Measurements from ENCODE around the gene ATP9A.

ATP9A gene

DNA sequence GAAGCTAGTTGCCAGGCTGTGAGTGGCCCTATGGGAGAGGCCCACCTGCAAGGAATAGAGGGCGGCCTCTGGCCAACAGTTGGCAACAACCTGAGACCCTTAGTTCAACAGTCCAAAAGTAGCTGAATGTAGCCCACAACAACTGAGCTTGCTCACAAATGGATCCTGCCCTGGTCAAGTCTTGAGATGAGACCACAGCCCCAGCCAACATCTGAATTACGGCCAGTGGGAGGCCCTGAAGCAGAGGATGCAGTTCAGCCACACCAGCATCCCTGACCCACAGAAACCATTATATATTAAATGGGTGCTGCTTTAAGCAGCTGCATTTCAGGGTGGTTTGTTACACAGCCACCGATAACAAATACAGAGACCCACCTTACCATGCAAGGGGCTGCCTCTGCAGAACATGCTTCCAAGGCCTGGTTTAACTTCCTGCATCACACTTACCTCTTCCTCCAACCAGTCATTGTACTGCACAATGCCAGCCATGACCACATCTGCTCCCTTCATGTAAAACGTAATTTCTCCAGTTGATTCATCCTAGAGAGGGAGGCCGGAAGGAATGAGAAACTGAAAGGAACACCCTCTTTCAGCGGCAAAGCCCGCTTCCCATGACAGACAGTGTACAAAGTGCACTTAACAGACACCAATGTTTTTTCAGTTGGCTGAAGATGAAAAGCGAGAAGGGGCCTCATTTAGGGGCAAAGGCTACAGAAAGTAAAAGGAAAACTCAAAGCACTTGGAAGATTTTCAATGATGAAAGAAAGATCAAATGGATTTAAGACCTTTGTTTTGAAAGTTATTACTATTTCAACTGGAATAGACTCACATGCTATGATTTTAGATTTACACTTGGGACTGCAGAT is 139.4 kb downstream of the ATP9A start:
- no peak for DNase-seq (ENCODE audit: low read depth)

DNA sequence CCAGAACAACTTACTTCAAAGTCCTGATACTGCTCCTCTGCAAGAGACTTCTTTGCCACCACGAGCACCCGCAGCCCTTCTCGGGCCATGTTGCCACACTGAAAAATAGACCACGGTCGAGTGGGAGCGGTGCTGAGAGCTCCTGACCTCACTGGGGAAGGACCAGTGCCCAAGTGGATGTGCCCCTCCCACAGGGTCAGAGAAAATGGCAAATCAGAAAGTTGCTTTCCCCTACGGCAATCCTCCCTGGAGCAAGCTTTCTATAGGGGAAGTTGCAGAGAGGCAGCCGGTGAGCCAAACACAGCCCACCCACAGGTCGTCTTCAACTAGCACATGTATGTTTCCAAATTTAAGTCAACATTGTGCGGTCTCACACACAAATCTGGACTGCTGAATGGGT is 140.6 kb downstream of the ATP9A start:
- no peak for DNase-seq (ENCODE audit: low read depth)

DNA sequence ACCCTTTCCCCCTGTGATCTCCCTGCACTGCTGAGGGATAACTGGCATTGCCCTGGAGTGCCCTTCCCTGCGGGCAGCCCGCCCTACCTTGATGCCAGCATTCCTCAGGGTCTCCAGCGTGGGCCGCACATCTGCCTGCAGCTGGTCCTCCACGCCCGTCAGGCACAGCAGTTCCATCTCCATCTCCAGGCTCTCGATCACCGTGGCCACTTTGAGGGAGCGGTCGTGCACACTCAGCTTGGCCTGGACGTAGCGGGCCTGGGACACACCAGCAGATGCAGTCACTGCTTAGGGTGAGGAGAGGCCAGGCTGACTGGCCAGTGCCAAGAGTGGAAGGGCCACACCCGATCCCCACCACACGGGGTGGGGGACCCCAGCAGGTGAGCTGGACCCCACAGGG is 143.1 kb downstream of the ATP9A start:
- DNase-seq (ENCODE audit: low read depth): no peak

DNA sequence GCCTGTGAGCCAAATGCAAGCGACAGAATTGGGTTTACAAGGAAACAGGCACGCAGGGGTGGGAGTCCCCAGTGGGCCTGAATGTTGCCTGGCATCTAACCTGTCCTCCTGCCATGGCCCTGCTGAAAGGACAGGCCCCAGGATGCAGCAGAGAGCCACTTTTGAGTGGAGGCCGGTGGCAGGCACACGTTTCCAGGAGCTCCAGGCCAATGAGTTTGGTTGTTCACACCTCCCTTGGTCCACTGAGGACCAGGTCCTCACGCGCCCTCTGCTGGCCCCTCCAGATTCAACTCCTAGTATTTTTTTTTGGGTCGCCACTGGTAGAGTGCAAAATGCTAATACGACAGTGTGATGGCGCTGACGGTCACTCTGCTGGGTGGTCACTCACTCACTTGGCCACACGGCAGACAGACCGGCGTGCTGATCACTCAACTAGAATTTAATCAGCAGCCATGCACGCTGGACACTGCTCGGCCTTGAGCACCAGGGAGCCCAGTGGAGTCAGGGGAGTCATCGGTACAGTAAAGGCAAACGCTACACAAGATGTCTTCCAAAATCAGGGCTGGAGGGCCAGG is 143.9 kb downstream of the ATP9A start:
- peak; percentile 76 for DNase-seq (ENCODE audit: low read depth)

DNA sequence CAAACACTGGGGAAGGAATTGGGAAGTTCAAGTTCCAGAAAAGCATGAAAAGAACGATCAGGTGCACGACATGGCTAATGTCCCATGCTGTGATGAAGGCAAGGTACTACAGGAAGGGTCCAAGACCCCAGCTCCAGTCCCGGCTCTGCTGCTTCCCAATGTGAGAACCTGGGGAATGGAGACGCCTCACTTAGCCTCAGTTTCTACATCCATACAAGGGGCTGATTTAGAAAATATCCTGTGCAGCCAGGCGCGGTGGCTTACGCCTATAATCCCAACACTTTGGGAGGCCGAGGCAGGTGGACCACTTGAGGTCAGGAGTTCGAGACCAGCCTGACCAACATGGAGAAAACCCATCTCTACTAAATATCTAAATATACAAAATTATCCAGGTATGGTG is 144.9 kb downstream of the ATP9A start:
- DNase-seq (ENCODE audit: low read depth): no peak

DNA sequence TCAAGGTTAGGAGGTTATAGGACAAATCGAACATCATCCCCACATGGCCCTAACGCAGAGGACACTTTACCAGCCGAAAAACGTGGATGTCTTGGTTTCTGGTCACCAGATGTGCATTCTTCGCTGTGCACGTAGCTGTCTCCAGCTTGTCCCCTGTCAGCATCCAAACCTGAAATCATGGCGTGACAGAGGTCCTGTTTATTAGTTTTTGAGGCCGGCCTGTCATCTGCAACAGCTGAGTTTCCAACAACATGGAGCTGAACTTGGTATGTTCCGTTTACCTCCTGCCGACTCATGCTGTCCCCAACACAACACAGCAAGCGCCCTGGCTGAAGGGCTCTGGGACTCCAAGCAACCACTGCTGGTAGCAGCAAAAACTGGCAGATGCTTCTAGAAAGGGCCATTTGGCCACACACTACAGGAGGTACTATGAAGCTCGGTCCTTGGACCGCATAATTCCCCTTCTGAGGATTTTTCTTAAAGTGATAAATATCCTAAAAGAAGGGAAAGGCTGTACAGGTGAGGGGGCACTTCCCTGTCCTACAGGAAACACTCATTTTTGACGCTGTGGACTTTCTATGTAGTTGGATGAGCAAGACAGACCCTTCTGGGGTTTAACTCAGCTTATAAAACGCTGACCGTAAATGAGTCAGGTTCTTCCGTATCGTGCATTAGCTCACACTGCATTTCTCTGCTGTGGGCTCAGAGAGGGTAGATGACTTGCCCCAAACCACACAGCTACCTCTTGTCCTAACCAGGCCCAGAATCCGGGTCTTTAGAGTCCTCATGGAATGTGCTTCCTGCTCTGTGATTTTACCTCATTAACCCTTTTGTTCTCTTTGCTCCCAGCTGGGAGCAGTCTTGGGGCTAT is 146.0 kb downstream of the ATP9A start:
- DNase-seq (ENCODE audit: low read depth): no peak

DNA sequence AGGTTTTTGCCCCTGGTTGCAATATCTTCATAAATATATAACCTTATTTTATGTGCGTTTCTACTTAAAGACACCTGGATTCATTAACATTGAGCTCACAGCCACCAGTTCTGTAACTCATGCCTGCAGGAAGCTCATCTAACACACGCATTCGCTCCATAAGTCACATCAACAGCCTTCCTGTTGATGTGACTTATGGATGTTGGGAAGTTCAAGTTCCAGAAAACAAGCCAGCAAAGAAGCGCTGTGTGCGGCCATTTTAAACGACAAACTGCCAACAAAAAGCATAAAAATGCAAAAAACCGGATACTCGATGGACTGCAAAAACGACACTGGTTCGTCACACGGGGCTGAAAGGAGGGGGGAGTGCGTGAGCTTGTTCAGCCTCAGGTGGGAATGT is 147.8 kb downstream of the ATP9A start:
- no peak for DNase-seq (ENCODE audit: low read depth)

DNA sequence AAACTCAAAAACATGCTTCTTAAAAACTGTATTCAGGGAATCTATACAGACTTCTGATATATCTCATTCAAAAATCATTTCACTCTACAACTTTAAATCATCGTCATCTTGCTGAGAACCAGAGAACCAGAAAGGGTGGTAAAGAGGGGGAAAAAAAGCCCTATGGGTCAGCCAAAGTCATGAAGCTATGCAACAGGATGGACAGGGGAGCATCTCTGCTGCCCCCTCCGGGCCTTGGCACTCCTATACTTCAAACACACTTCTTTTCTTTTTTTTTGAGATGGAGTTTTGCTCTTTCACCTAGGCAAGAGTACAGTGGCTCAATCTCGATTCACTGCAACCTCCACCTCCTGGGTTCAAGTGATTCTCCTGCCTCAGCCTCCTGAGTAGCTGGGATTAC is 152.1 kb downstream of the ATP9A start:
- DNase-seq (ENCODE audit: low read depth): no peak

DNA sequence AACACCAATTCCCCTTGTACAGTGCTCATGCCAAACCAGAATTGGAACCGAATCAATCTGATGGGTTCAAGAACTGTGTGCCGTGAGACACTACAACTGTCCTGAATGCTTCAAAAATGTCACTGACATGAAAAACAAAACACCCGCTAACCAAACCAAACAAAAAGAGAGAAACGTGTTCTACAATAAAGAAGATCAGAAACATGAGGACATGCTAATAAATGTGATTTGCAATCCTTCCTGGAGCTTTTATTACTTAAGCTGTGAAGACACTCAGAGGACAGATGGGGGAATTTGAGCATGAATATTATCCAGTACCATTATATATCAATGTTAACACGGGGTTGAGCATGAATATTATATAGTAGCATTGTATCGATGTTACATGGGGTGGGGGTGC is 153.5 kb downstream of the ATP9A start:
- DNase-seq (ENCODE audit: low read depth): no peak

DNA sequence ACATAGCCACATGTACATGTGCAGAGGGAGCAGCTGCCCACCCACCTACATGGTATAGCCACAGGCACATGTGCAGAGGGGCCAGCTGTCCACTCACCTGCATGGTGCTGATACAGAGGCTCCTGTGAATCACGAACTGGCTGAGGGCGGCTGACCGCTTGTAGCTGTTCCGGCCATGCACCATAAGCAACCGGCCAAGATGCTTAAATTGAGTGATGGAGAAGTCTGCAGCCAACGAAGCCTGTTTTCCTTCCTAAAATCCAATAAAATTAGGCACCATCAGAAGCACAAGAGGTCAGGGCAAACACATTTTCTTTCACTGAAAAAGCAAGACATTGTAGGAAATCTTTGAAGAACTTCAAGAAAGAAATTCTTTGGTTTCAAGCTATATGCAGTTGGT is 154.6 kb downstream of the ATP9A start:
- no peak for DNase-seq (ENCODE audit: low read depth)

DNA sequence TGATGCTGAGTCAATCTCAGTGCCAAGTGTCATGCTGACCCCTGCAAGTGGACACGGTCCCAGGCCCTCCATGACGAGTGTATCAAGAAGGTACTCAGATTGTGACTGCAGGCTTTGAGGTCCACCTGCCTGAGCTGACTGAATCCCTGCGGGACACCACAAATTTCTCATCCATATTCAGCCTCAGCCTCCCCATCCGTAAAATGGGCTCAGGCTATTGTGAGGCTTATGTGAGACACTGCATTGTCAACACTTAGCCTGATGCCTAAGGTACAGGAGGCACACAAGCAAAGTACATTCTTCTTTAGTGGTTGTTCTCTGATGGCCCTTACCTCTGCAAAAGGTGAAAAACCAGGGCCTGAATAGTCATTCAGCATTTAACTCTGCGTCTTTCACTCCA is 155.3 kb downstream of the ATP9A start:
- DNase-seq (ENCODE audit: low read depth): no peak

DNA sequence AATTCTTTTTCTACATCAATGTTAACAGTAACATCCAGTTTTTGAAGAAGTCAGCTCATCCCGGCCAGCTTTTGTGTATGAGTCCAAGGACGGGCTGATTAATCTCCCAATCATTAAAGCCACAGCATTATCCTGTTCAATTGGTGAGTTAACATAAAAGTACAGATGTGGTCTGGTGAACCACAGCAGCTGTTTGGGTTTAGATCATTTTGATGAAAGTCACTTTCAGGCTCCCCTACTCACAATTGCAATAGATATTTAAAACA is 156.6 kb downstream of the ATP9A start:
- no peak for DNase-seq (ENCODE audit: low read depth)

DNA sequence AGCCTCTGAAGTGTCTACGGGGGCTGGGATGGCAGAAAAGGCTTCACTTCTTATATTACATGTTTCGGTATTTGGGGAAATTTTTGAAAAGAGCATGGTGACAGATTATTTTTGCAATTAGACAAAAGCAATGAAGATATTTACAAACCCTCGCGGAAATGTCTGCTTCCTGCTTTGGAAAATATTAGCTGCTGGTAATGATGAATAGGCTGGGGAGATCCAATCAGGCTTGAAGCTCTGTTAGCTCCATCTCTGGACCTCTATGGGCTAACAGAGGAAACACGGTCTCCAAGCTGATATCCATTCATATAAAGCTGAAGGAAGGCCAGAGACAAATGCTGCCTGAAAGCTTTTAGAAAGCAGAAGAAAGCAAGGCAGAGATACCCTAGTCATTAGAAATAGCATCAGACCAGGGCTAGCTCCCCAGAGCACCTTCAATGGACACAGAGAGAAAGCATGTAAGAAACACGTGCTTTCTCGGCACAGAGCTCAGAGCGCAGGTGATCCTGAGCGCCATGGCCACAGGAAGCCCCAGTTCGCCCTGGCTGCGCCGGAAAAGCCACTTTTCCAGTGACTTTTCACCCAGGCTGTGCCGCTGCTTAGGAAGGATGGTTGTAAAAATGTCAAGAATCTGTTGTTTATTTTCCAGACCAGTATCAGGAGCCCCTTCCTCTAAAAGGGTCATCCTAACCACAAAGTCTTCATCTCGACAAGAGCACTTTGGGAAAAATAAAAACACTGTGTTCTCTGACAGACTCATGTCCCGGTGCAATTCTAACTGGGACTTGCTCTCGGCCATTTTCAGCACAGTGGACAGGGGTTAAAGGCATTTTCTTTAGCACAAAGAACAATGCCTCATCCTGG is 157.2 kb downstream of the ATP9A start:
- DNase-seq (ENCODE audit: low read depth): no peak

DNA sequence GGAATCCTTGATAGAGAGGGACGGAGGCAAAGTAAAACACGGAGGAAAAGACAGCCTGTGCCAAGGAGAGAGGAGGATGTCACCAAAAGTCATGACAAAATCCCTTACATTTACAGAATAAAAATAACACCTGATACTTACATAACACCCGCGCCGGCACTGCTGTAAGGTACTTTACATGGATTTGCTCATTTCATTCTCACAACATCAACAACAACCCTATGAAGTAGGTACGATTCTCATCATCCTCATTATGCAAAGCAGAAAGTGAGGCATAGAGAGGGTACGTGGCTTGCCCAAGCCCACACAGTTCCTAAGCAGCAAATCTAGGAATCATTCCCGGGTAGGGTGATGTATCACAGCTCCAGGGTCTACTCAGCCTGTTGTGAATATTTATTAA is 158.1 kb downstream of the ATP9A start:
- DNase-seq (ENCODE audit: low read depth): no peak

DNA sequence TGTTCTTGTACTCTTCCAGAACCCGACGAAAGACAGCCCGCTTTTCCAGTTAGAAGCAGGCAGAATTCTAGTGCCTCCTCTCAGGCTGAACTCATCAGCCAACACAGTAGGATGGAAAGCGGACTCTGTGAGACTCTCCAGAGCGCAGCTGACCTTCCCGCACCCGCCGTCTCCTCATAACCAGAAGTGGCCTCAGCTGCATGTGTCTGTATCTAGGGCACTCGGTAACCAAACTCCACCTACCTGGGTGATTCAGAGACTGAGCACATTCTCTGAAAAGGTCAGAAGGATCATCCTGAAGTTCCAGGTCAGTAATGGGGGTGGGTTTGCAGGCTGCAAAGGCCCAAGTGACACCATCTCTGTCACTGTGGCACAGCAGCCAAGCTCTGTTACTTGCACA is 158.9 kb downstream of the ATP9A start:
- no peak for DNase-seq (ENCODE audit: low read depth)

DNA sequence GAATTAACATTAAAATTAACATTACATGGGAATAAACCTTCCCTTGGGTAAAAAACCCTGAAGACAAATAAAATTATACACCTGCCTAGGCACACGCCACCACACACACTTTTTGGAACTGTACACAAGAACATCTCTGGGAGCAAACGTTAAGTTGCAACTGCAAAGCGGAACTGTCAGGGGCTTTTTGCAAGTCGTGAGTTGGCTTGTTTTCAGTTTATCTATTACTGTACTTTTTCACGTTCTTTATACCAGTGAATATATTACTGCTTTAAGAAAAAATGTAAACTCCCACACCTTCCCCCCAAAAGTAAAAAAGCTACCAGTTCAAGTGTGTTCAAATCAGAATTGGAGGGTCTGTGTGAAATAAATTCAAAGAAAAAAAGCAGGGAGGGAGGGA is 160.1 kb downstream of the ATP9A start:
- no peak for DNase-seq (ENCODE audit: low read depth)

DNA sequence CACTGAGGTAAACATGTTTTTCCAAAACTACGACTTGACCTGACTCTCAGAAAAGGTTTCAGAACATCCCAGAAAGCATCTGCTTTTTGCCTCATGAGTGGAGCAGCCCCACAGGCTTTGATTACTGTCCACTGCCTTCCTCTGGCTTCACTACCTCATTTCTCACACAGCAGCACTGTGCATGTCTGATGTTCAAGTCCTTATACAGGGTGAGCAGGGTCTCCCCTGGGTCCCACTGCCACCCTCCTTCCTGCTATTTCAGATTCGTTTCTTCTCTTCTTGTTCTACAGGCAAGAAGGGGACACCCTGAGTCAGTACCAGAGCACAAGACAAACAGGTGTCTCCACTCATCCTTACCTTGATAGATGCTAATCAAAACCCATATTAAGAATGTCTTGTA is 161.0 kb downstream of the ATP9A start:
- no peak for DNase-seq (ENCODE audit: low read depth)

DNA sequence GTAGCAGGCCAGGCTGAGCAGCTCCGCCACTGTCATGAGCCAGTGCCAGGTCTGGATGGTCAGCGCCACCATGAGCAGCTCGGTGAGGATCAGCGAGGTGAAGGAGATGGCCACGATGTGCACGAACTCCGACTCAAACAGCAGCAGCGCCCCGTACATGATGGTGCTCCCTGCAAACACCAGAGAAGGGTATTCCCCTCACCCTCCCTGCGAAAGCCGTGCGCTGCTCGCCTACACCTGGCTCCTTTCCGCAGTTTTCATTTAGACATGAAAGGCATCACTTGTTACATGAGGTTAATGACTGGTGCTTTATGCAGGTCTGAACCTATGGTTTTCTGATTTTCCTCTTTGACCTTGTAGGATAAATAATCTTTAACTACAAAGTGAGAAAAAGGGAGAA is 163.3 kb downstream of the ATP9A start:
- no peak for DNase-seq (ENCODE audit: low read depth)

DNA sequence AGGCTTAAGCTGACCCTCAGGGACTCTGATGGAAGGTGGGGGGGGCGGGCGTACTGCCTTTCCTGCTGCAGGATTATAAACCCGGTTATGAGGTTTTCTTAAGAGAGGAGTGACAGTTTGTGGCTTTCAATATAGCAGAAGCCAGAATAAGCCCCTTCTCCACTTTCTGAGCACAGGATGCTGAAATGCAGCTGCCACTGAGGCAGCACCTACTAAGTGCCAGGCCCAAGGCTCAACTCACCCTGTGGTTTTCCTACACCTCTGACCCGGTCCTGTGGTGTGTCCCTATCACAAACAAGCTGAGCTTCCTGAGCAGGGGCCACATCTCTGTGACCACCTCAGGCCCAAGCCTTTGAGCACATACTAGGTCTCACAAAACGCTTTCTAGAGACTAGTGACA is 166.1 kb downstream of the ATP9A start:
- DNase-seq (ENCODE audit: low read depth): no peak

DNA sequence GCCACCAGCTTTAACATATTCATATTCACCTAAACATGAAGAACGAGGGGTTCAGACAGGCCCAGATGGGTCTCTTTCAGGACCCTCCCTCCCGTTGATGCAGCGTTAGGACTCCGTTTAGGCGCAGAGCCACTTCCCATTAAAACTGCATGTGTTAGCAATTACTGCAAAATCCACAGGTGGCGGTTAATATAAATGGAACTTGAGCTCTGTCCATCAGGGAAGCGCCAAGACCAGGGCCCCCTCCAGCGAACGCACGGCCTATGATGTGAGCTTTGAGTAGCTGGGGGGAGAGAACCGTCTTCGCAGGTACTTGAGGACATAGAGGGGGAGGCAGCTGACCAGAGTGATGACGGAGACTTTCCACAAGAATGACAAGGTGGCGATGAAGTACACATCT is 167.2 kb downstream of the ATP9A start:
- no peak for DNase-seq (ENCODE audit: low read depth)

DNA sequence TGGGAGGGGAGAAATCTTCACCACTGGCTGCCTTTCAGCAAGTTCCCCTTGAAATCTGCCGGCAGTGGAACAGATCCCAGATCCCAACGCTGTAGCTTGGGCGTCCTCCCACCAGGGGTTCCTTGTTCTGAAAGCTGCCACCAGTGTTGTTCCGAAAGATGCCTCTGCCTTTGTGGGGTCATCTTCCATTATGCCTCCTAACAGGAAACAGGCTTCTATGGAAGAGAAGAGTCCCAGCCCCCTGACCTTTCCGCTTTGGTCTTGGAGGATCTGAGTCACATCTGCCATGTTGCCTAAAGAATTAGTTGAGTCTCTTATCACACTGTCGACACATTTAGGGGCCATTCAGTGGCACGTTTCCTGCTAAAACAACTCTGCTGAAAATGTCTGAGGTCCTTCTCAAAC is 168.2 kb downstream of the ATP9A start:
- no peak for DNase-seq (ENCODE audit: low read depth)

DNA sequence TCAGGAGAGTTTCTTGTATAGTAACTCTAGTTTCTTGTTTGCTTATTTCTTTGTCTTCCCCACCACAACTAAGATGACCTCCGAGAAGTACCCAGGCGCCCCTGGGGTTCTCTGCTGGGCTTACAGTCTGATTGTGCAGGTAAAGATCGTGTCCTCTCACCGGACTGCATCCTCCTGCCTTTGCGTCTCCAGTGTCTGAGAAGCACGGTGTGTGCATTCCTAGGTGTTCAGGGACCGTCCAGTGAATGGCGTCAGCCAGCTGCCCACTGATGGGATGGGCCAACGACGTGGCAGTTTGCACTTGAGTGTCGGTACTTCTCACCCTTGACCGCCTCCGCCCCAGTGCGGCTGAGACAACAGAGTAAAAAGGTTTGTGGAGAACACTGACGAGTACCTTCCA is 169.6 kb downstream of the ATP9A start:
- DNase-seq (ENCODE audit: low read depth): no peak
